DOHH2 (cell line): ENCODE results near the gene COMMD7.

Experiments
- CTCF ChIP-seq: fragments of 200-600 bp; sonication (generic); IDR thresholded peaks from one replicate; pipeline ENCODE4 v1.5.1; 2014; ENCODE audit warnings: antibody characterized with exemption, mild to moderate bottlenecking, low read depth, low read length; ENCODE audit not compliant: poor library complexity, severe bottlenecking
- EZH2phosphoT487 ChIP-seq: fragments of 200-600 bp; sonication (generic); IDR thresholded peaks from 2 replicates; pipeline ENCODE4 v1.6.1; 2017; ENCODE audit warnings: borderline replicate concordance, mild to moderate bottlenecking, antibody characterized with exemption, low read length, moderate library complexity, mixed read lengths

GRCh38 chr20:32670773-32671455 is 72.4 kb downstream of the COMMD7 start:
- TF ChIP-seq CTCF (no peak), EZH2phosphoT487 (no peak)
